Measurements from ENCODE around the gene TMEM50B.

DNA sequence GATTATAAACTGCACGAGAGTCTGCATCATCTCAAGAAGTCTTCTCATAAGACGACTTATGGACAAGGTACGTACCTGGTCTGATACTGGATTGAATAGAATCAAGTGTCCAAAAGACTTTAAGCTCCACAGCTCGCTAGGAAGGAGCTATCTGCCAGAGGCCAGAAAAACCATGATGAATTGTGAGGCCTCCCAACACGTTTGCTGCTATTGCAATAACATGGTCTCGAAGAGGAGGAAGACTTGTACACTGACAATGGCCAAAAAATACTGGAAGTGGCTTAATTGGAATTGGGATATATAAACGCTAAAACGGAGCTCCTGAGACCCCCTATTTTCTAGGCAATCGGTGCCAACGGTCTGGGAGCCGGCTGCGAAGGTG is 11.2 kb upstream of the TMEM50B start:
- TF ChIP-seq CTCF (IDR thresholded peaks at IDR 0.05; ENCODE audit: low read length): no peak
- no peak for TF ChIP-seq EZH2 (optimal IDR thresholded peaks at IDR 0.05; ENCODE audit: low read depth, low read length)
